ENCODE data around the gene IQGAP1.

DNA sequence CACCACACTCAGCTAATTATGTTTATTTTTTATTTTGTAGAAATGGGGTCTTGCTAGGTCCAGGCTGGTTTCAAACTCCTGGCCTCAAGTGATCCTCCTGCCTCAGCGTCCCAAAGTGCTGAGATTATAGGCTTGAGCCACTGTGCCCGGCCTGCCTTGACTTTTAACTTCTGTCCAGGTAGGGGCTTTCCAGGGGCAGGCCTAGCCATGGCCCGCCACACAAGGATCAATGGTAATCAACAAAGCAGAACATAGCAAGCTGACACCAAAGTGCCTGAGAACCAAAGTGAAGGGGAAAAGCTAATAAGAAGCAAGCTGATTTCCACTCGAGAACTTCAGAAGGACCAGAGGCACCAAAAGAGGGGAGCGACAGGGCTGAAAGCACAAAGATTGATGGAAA, 132.3 kb downstream of the IQGAP1 start:
- no peak for TF ChIP-seq NFRKB (IDR thresholded peaks at IDR 0.05)
- TF ChIP-seq SP1 (IDR thresholded peaks at IDR 0.05) = no peak
- no peak for TF ChIP-seq ZNF384 (IDR thresholded peaks at IDR 0.05)
- TF ChIP-seq ARNT (IDR thresholded peaks at IDR 0.05) = no peak
- no peak for TF ChIP-seq BHLHE40 (IDR thresholded peaks at IDR 0.05; ENCODE audit: borderline replicate concordance)
- no peak for TF ChIP-seq ELF4 (IDR thresholded peaks at IDR 0.05)
- no peak for TF ChIP-seq LEF1 (IDR thresholded peaks at IDR 0.05; ENCODE audit: borderline replicate concordance)
- TF ChIP-seq FOXM1 (IDR thresholded peaks at IDR 0.05; ENCODE audit: borderline replicate concordance) = no peak
- TF ChIP-seq TARDBP (IDR thresholded peaks at IDR 0.05) = no peak
- no peak for TF ChIP-seq FOXA1 (IDR thresholded peaks at IDR 0.05)
- no peak for TF ChIP-seq SUZ12 (IDR thresholded peaks at IDR 0.05)
- TF ChIP-seq FOXK2 (IDR thresholded peaks at IDR 0.05) = no peak
- TF ChIP-seq PKNOX1 (IDR thresholded peaks at IDR 0.05) = no peak

All from HEK293T (cell line).